NOMO-1 treated with dmso at 0.1 percent for 144 hours (cell line): Measurements from ENCODE around the gene MUTYH.

Experiments used
- DNase-seq: peaks from one replicate; lab custom pipeline; 2025; ENCODE audit not compliant: unreplicated experiment; lab: John Stamatoyannopoulos, UW

The MUTYH gene

DNA sequence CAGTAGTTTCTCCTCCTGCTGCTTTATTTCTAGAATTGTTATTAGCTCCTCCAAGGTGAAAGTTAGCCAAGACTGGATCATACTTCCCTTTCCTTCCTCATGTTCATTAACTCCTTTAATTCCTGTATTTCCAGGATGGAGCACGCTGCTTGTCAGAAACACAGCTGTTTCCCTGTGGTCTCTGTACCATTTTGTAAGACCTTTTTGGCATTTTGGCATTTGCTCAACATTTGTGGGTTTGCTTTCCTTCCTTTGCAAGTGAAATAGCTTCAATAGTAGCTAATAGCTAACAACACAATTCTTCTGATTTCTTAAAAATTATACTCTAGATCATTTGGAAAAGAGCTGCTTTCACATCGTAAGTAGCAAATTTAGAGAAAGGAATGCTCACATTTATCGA lies 57.9 kb downstream of the MUTYH start:
- DNase-seq = no peak
